CD4-positive, alpha-beta T cell treated with Interferon alpha-2 for 1 hour (primary cell): Measurements from ENCODE around the gene PALLD.

Source experiments
- DNase-seq, 2 donors: peaks; one replicate each; pipeline ENCODE4 v3.0.0-alpha.2; 2020 to 2022

PALLD gene

GRCh38 chr4:168528131-168528949 is 31.5 kb downstream of the PALLD start:
- DNase-seq = no peak

GRCh38 chr4:168529257-168529656 is 32.4 kb downstream of the PALLD start:
- no peak for DNase-seq

- DNase-seq = no peak
Measured at GRCh38 chr4:168531305-168531704, 34.5 kb downstream of the PALLD start.

- DNase-seq = no peak
Measured at GRCh38 chr4:168534535-168534934, 37.7 kb downstream of the PALLD start.

- no peak for DNase-seq
Measured at GRCh38 chr4:168535689-168536088, 38.8 kb downstream of the PALLD start.

- DNase-seq = no peak
Measured at GRCh38 chr4:168536448-168536847, 39.6 kb downstream of the PALLD start.

- DNase-seq = no peak
Measured at GRCh38 chr4:168537086-168537485, 40.2 kb downstream of the PALLD start.

- DNase-seq = no peak
Measured at GRCh38 chr4:168537571-168537970, 40.7 kb downstream of the PALLD start.

- no peak for DNase-seq
Measured at GRCh38 chr4:168538632-168539031, 41.8 kb downstream of the PALLD start.

GRCh38 chr4:168540086-168540485 is 43.2 kb downstream of the PALLD start:
- DNase-seq = no peak

GRCh38 chr4:168540503-168541265 is 43.8 kb downstream of the PALLD start:
- no peak for DNase-seq

- no peak for DNase-seq
Measured at GRCh38 chr4:168541266-168541953, 44.6 kb downstream of the PALLD start.

- DNase-seq = no peak
Measured at GRCh38 chr4:168549143-168549542, 52.3 kb downstream of the PALLD start.

- no peak for DNase-seq
Measured at GRCh38 chr4:168550064-168550766, 53.4 kb downstream of the PALLD start.

GRCh38 chr4:168551211-168551610 is 54.4 kb downstream of the PALLD start:
- DNase-seq = no peak

GRCh38 chr4:168551945-168552695 is 55.3 kb downstream of the PALLD start:
- DNase-seq = peak in 1 of 2 donors; percentile 39

- DNase-seq = no peak
Measured at GRCh38 chr4:168553714-168554370, 57.0 kb downstream of the PALLD start.

GRCh38 chr4:168555437-168555836 is 58.6 kb downstream of the PALLD start:
- DNase-seq = no peak

GRCh38 chr4:168557658-168558057 is 60.8 kb downstream of the PALLD start:
- no peak for DNase-seq

- no peak for DNase-seq
Measured at GRCh38 chr4:168558599-168558998, 61.7 kb downstream of the PALLD start.
